Measurements from ENCODE around the gene TTC28. TPM values are rescaled to one million over a fixed set of nuclear protein-coding genes. Genes with fewer than 3 reads are reported as not detected.

TTC28 gene
- total RNA-seq, 1 donor from 2014 or later: 13.5 TPM

- Histone ChIP-seq H3K36me3 (ENCODE audit: control insufficient read depth, insufficient read depth, low read length) (no peaks in the 10 kb centered on the region), H3K4me3 (ENCODE audit: low read depth, low read length) (no peak overlapping the region), H3K27me3 (ENCODE audit: control insufficient read depth, insufficient read depth, low read length) (no peaks in the 10 kb centered on the region)
- TF ChIP-seq, protein P1, sequence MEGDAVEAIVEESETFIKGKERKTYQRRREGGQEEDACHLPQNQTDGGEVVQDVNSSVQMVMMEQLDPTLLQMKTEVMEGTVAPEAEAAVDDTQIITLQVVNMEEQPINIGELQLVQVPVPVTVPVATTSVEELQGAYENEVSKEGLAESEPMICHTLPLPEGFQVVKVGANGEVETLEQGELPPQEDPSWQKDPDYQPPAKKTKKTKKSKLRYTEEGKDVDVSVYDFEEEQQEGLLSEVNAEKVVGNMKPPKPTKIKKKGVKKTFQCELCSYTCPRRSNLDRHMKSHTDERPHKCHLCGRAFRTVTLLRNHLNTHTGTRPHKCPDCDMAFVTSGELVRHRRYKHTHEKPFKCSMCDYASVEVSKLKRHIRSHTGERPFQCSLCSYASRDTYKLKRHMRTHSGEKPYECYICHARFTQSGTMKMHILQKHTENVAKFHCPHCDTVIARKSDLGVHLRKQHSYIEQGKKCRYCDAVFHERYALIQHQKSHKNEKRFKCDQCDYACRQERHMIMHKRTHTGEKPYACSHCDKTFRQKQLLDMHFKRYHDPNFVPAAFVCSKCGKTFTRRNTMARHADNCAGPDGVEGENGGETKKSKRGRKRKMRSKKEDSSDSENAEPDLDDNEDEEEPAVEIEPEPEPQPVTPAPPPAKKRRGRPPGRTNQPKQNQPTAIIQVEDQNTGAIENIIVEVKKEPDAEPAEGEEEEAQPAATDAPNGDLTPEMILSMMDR (IDR thresholded peaks at IDR 0.05; ENCODE audit: insufficient read depth, low read length, poor library complexity, severe bottlenecking): no peak
- no peak for DNase-seq (ENCODE audit: low read depth)
Observed at GRCh38 chr22:28358312-28358711, 321.3 kb downstream of the TTC28 start.

- Histone ChIP-seq H3K4me3 (ENCODE audit: low read depth, low read length) (no peak overlapping the region), H3K36me3 (ENCODE audit: control insufficient read depth, insufficient read depth, low read length) (no peaks in the 10 kb centered on the region), H3K27me3 (ENCODE audit: control insufficient read depth, insufficient read depth, low read length) (no peaks in the 10 kb centered on the region)
- no peak for DNase-seq (ENCODE audit: low read depth)
- TF ChIP-seq, protein P1 (IDR thresholded peaks at IDR 0.05; ENCODE audit: insufficient read depth, low read length, poor library complexity, severe bottlenecking): no peak
Observed at GRCh38 chr22:28357193-28357592, 322.4 kb downstream of the TTC28 start.

DNA sequence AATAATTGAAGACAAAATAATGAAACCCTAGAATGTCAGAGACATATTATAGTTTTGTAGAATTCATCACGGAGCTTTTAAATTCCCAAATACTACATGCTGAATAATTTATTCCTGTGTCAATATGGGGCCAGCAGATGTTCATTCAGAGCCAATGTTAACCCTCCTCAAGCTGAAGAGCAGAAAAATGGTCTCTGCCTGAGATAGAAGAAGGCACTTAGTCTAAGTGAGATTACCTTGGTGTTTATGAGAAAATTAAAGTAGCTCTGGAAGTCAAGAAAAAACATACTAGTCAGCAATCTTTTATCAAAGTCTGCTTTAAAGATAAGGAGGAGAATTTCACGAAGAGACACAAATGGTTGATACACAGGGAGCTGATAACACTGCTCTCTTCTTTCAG, 328.2 kb downstream of the TTC28 start:
- TF ChIP-seq, protein P1 (IDR thresholded peaks at IDR 0.05; ENCODE audit: insufficient read depth, low read length, poor library complexity, severe bottlenecking): no peak
- no peak for DNase-seq (ENCODE audit: low read depth)
- Histone ChIP-seq H3K36me3 (ENCODE audit: control insufficient read depth, insufficient read depth, low read length) (no peaks in the 10 kb centered on the region), H3K27me3 (ENCODE audit: control insufficient read depth, insufficient read depth, low read length) (no peaks in the 10 kb centered on the region), H3K4me3 (ENCODE audit: low read depth, low read length) (no peak overlapping the region)

GRCh38 chr22:28348613-28349609, 330.7 kb downstream of the TTC28 start:
- no peak overlapping the region for H3K4me3 ChIP-seq (ENCODE audit: low read depth, low read length)
- no peak for DNase-seq (ENCODE audit: low read depth)
- TF ChIP-seq, protein P1 (IDR thresholded peaks at IDR 0.05; ENCODE audit: insufficient read depth, low read length, poor library complexity, severe bottlenecking): no peak
- H3K27me3 ChIP-seq (ENCODE audit: control insufficient read depth, insufficient read depth, low read length): no peaks in the 10 kb centered on the region
- no peaks in the 10 kb centered on the region for H3K36me3 ChIP-seq (ENCODE audit: control insufficient read depth, insufficient read depth, low read length)

DNA sequence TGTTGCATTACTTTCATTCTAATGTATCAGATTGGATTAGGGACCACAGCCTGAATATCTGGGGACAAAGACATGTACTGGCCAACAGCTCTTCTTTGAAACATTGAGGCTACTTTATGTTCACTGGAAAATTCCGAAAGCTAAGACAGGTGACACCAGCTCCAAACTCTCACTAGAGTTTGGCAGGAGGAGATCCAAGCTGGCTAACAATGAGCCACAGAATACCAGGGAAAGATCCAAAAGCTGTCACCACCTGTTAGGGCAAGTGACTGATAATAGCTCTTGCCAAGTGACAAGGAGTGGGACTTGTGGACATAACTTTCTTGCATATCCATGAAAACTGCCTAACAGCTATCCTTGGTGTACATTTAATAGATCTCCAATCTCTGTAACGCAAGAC, 333.3 kb downstream of the TTC28 start:
- no peak overlapping the region for H3K4me3 ChIP-seq (ENCODE audit: low read depth, low read length)
- TF ChIP-seq, protein P1 (IDR thresholded peaks at IDR 0.05; ENCODE audit: insufficient read depth, low read length, poor library complexity, severe bottlenecking): no peak
- H3K36me3 ChIP-seq (ENCODE audit: control insufficient read depth, insufficient read depth, low read length): no peaks in the 10 kb centered on the region
- DNase-seq (ENCODE audit: low read depth): no peak
- H3K27me3 ChIP-seq (ENCODE audit: control insufficient read depth, insufficient read depth, low read length): no peaks in the 10 kb centered on the region
